BLaER1 treated with 17β-estradiol and CSF1 and Interleukin-3, amounts not matched to agents 10 nM and 100 nM (cell line): ENCODE results near the gene B4GALNT4.

Source experiments
- H3K27ac ChIP-seq, 11 experiments: shearing (Covaris generic); formaldehyde crosslinking; 2 replicates each; pipeline ENCODE4 v1.8.1; 2022
- H3K27me3 ChIP-seq, 11 experiments: shearing (Covaris generic); formaldehyde crosslinking; 2 replicates each; pipeline ENCODE4 v1.8.1; 2022
- H3K36me3 ChIP-seq, 11 experiments: shearing (Covaris generic); formaldehyde crosslinking; 2 replicates each; pipeline ENCODE4 v1.8.1; 2022
- H3K4me1 ChIP-seq, 10 experiments: shearing (Covaris generic); formaldehyde crosslinking; 2 replicates each; pipeline ENCODE4 v1.8.1; 2022
- H3K4me2 ChIP-seq, 11 experiments: shearing (Covaris generic); formaldehyde crosslinking; 2 replicates each; pipeline ENCODE4 v1.8.1; 2022
- H3K4me3 ChIP-seq, 10 experiments: shearing (Covaris generic); formaldehyde crosslinking; 2 replicates each; pipeline ENCODE4 v1.8.1; 2022
- H3K9ac ChIP-seq, 11 experiments: shearing (Covaris generic); formaldehyde crosslinking; 2 replicates each; pipeline ENCODE4 v1.8.1; 2022
- H3K9me3 ChIP-seq, 11 experiments: shearing (Covaris generic); formaldehyde crosslinking; replicated peaks in 1 of 11; 2 replicates each; pipeline ENCODE4 v1.8.1; 2022
- H4K20me1 ChIP-seq, 11 experiments: shearing (Covaris generic); formaldehyde crosslinking; 2 replicates each; pipeline ENCODE4 v1.8.1; 2022
- Cebpa-rat ChIP-seq, 11 experiments: shearing (Covaris generic); IDR thresholded peaks; 2 replicates each; pipeline ENCODE4 v1.8.1; 2022

The B4GALNT4 gene

DNA sequence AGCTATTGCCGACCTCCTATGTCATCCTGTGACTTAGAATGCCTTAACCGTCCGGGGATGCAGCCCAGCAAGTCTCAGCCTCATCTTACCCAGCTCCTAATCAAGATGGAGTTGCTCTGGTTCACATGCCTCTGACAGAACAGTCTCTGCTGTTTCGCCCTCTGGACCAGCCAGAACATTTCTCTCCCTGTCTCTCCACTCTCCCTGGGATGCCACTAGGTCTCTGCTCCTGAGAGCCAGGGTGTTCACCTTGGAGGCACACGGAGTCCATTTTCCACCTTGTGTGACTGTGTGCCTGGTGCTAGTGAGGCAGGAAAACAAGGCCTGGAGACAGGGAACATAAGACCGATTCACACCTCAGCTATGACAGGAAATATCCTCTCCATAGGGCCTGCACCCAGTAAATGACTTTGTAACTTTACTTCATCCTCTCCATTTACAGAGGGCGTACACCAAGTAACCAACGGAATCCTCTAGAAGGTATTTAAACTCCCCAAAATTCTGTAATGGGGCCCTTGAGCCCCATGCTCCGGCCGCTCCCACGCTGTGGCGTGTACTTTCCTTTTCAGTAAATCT lies 16.8 kb upstream of the B4GALNT4 start:
- H3K9ac ChIP-seq: peak overlapping the region in 3 of 11 experiments; percentile 16 to 29 (median 28); a peak in 2 of 22 replicates
- no peaks in the 10 kb centered on the region for H3K27me3 ChIP-seq
- no peak for TF ChIP-seq Cebpa-rat (IDR thresholded peaks at IDR 0.05)
- H3K27ac ChIP-seq: peak overlapping the region; percentile 10 to 100 (median 43); a peak in 11 of 22 replicates
- no peaks in the 10 kb centered on the region for H3K9me3 ChIP-seq
- no peaks in the 10 kb centered on the region for H4K20me1 ChIP-seq
- H3K4me2 ChIP-seq: peak overlapping the region; percentile 2 to 99 (median 96); a peak in 14 of 22 replicates
- H3K4me1 ChIP-seq: peaks cover 76 to 83% (median 79%) of the 10 kb centered on the region in 10 experiments
- H3K36me3 ChIP-seq: no peaks in the 10 kb centered on the region
- H3K4me3 ChIP-seq: no peak overlapping the region

DNA sequence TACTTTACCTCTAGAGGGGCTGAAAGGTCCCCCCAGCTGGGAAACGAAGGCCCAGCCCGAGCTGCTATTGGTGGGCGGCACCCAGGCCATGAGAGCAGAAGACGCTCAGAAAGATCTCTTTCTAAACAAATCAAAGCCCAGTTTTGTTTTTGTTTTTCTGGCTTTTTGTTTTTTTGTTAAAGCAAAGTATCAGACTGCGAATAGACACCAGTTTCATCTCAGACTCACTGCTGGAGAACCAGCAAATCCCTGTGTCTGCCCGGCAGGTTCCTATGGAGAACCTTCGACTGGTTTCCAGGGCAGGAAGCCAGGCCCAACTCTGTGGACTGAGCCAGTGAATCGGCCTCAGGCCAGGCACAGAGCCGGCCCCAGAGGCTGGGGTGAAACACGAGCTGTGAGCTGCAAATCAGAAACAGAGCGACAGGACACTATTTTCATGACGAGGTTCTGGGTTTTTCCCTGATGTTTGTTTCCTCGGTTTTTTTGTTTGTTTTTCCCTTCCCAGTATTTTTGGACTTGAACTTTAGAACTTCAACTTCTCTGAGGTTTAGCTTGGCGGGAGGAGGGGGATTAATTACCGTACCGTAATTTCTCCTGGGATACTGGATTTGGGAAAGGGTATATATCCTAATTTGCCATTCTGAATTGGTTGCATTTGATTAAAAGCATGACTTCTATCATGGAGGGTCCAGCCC lies 16.0 kb upstream of the B4GALNT4 start:
- H3K4me3 ChIP-seq: no peak overlapping the region
- H3K9me3 ChIP-seq: peaks cover 0 to 4% (median 0%) of the 10 kb centered on the region in 11 experiments; a peak in 3 of 22 replicates
- no peak for TF ChIP-seq Cebpa-rat (IDR thresholded peaks at IDR 0.05)
- peaks cover 68 to 82% (median 74%) of the 10 kb centered on the region in 10 experiments for H3K4me1 ChIP-seq
- peaks cover 0 to 4% (median 0%) of the 10 kb centered on the region in 11 experiments; a peak in 3 of 22 replicates for H3K27me3 ChIP-seq
- peak overlapping the region; percentile 36 to 100 (median 99); a peak in 17 of 22 replicates for H3K27ac ChIP-seq
- H3K36me3 ChIP-seq: no peaks in the 10 kb centered on the region
- H4K20me1 ChIP-seq: no peaks in the 10 kb centered on the region
- H3K4me2 ChIP-seq: peak overlapping the region; percentile 32 to 99 (median 96); a peak in 20 of 22 replicates
- peak overlapping the region in 4 of 11 experiments; percentile 3 to 50 (median 28); a peak in 5 of 22 replicates for H3K9ac ChIP-seq

DNA sequence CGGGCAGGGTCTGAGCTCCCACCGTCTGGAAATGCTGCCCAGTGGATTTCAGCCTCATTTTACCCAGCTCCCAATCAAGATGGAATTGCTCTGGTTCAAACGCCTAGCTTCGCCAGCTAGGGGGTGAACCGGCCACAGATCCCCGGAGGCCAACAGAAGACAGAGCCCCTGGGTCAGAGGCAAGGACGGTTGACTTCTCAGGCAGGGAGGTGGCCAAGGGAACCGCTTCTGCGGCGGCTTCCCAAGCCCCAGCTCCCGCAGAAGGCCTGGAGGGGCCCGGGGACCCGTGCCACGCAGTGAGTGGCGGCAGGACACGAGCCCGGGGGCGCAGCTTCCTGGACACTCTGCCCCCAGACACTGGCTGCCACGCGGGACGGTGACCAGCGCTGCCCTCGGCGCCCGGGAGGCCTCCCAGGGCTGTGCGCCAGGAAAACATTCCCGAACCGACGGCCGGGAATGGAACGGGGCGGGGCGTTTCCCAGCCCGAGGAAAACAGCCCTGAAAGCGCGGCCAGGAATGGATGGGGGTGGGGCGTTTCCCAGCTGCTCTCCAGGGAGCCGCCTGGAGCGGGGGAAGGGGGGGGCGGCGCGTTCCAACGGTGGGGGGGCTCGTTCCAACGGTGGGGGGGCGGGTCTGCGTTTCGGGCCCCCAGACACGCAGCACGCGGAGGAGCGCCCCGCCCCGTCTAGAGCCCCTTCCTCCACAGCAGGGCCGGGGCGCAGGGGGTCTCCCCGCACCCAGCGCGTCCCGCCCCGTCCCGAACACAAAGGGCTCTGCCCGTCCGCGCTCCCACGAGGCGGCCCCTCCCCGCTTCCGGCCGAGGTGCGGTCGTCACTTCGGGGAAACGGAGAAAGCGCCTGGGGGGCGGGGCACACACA lies 13.5 kb upstream of the B4GALNT4 start:
- Histone ChIP-seq H3K9me3 (peaks cover 7 to 26% (median 9%) of the 10 kb centered on the region in 11 experiments), H3K9ac (peak overlapping the region; percentile 87 to 100 (median 95)), H3K4me2 (peak overlapping the region; percentile 90 to 99 (median 96)), H3K4me1 (peaks cover 46 to 77% (median 55%) of the 10 kb centered on the region in 10 experiments), H3K4me3 (peak overlapping the region; percentile 42 to 69 (median 56)), H4K20me1 (no peaks in the 10 kb centered on the region), H3K27ac (peak overlapping the region; percentile 95 to 100 (median 100)), H3K36me3 (no peaks in the 10 kb centered on the region), H3K27me3 (peaks cover 0 to 10% (median 0%) of the 10 kb centered on the region in 11 experiments; a peak in 3 of 22 replicates)
- no peak for TF ChIP-seq Cebpa-rat (IDR thresholded peaks at IDR 0.05)

DNA sequence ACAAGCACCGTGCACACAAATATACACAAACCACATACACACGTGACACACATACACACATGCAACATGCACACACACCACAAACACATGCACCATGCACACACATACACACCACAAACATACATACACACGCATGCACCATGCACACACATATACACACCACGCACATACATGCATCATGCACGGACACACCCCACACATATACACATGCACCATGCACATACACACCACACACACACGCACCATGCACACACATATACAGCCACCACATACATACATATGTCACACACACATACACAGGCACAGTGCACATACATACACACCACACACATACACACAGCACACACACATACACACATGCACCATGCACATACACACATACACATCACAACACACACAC lies 12.7 kb upstream of the B4GALNT4 start:
- H3K4me1 ChIP-seq: peaks cover 39 to 77% (median 48%) of the 10 kb centered on the region in 10 experiments
- H3K36me3 ChIP-seq: no peaks in the 10 kb centered on the region
- H3K9ac ChIP-seq: no peak overlapping the region
- H3K4me2 ChIP-seq: peak overlapping the region in 2 of 11 experiments; percentile 95 to 97; a peak in 1 of 22 replicates
- no peak for TF ChIP-seq Cebpa-rat (IDR thresholded peaks at IDR 0.05)
- H3K9me3 ChIP-seq: peaks cover 15 to 34% (median 17%) of the 10 kb centered on the region in 11 experiments
- peaks cover 0 to 10% (median 0%) of the 10 kb centered on the region in 11 experiments; a peak in 3 of 22 replicates for H3K27me3 ChIP-seq
- no peaks in the 10 kb centered on the region for H4K20me1 ChIP-seq
- H3K27ac ChIP-seq: no peak overlapping the region
- H3K4me3 ChIP-seq: no peak overlapping the region

DNA sequence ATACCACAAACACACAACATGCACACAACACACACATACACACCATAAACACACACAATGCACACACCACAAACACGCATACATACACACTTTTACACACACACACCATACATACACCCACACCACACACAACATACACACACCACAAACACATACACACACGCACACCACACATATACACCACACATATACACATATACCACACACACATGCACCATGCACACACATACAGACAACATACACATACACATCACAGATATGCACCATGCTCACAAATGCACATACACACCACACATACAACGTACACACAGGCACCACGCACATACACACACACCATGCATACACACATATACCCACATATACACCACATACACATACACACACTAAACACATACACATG lies 11.7 kb upstream of the B4GALNT4 start:
- no peak overlapping the region for H3K27ac ChIP-seq
- H3K9ac ChIP-seq: no peak overlapping the region
- H3K9me3 ChIP-seq: peaks cover 17 to 36% (median 19%) of the 10 kb centered on the region in 11 experiments
- peaks cover 33 to 78% (median 49%) of the 10 kb centered on the region in 10 experiments for H3K4me1 ChIP-seq
- H4K20me1 ChIP-seq: no peaks in the 10 kb centered on the region
- H3K27me3 ChIP-seq: peaks cover 0 to 10% (median 0%) of the 10 kb centered on the region in 11 experiments; a peak in 3 of 22 replicates
- H3K36me3 ChIP-seq: no peaks in the 10 kb centered on the region
- no peak overlapping the region for H3K4me3 ChIP-seq
- 0 out of 22 replicates have a peak overlapping the region, but pooled peaks of 1 of the 11 experiments have one; percentile 41 for H3K4me2 ChIP-seq
- no peak for TF ChIP-seq Cebpa-rat (IDR thresholded peaks at IDR 0.05)

DNA sequence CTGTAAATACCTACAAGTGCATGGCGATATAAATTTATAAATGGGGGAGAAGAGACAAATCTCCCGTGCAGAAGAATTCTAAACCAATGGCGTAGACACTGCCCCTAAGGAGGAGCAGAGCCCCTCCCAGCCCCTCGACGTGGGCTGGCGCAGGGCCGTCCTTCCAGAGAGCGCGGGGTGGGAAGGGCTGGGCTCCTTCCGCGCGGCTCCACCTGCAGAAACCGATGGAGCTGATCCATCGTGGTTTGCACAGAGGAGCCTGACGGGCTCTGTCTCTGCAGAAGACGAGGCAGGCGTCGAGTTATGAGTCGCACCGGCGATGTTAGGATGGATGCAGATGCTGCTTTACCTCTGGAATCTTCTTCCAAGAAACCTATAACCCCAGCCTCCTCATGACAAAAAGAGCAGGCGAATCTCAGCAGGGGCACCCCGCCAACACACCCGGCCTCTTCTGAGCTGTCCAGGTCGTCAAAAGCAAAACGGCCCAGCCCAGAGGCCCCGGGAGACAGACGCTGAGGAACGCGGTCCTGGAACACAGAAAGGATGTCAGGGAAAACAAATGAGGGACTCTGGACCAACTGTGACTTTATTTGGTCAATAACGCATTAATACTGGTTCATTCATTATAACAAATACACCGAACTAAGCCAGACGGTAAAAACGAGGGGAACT lies 11.0 kb upstream of the B4GALNT4 start:
- Histone ChIP-seq H3K27ac (no peak overlapping the region), H3K4me1 (peaks cover 26 to 74% (median 45%) of the 10 kb centered on the region in 10 experiments), H3K9me3 (peaks cover 17 to 36% (median 19%) of the 10 kb centered on the region in 11 experiments), H3K27me3 (peaks cover 0 to 10% (median 0%) of the 10 kb centered on the region in 11 experiments; a peak in 3 of 22 replicates), H3K4me2 (peak overlapping the region in 6 of 11 experiments; percentile 18 to 56 (median 38); a peak in 10 of 22 replicates), H3K36me3 (no peaks in the 10 kb centered on the region), H3K9ac (no peak overlapping the region), H3K4me3 (no peak overlapping the region), H4K20me1 (no peaks in the 10 kb centered on the region)
- no peak for TF ChIP-seq Cebpa-rat (IDR thresholded peaks at IDR 0.05)

DNA sequence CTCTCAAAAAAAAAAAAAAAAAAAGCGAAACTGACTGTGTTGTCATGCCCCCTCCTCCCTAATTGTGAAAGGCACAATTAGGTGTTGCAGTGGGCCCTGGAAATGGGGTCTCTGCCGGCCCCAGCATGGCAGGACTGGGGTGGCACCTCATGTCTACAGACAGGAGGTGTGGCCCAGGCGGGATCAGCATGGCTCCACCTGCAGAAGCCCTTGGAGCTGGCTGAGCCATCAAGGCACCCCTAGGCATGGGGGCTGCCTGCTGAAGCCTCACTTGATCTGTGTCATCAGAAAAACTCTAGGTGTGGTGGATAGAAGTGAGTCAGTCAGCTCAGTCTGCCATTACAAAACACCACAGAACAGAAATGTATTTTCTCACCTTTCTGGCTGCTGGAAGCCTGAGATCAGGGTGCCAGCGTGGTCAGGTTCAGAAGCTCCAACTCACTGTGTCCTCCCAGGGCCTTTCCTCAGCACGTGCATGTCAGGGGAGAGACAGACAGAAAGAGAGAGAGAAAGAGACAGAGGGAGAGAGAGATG lies 10.1 kb upstream of the B4GALNT4 start:
- Histone ChIP-seq H3K9me3 (peaks cover 17 to 36% (median 19%) of the 10 kb centered on the region in 11 experiments), H4K20me1 (no peaks in the 10 kb centered on the region), H3K4me1 (peaks cover 16 to 68% (median 35%) of the 10 kb centered on the region in 10 experiments), H3K4me3 (no peak overlapping the region), H3K4me2 (peak overlapping the region in 6 of 11 experiments; percentile 9 to 56 (median 36); a peak in 8 of 22 replicates), H3K9ac (no peak overlapping the region), H3K36me3 (no peaks in the 10 kb centered on the region), H3K27ac (no peak overlapping the region), H3K27me3 (peaks cover 0 to 10% (median 0%) of the 10 kb centered on the region in 11 experiments; a peak in 3 of 22 replicates)
- no peak for TF ChIP-seq Cebpa-rat (IDR thresholded peaks at IDR 0.05)
